D721Med (cell line): ENCODE measurements around the gene ISG15.
"Not testable (repeated sequence)": the region's sequence is repeated elsewhere in the genome, so short reads cannot be mapped to it uniquely, and the experiment has no call there.

Experiments
- DNase-seq: peaks from one replicate; pipeline ENCODE4 v3.0.0; 2011; ENCODE audit warnings: low spot score; ENCODE audit not compliant: insufficient read length
- FAIRE-seq: peaks from 2 replicates; lab custom pipeline; 2011; peaks lifted over from hg19 to GRCh38; lab: Jason Lieb, UNC
- TF ChIP-seq, protein P1 (sequence below): IDR thresholded peaks from 2 replicates; pipeline ENCODE4 v1.5.1; 2012; ENCODE audit warnings: mild to moderate bottlenecking, control low read depth; ENCODE audit not compliant: insufficient read depth; ENCODE audit errors: missing control alignments

Gene ISG15

DNA sequence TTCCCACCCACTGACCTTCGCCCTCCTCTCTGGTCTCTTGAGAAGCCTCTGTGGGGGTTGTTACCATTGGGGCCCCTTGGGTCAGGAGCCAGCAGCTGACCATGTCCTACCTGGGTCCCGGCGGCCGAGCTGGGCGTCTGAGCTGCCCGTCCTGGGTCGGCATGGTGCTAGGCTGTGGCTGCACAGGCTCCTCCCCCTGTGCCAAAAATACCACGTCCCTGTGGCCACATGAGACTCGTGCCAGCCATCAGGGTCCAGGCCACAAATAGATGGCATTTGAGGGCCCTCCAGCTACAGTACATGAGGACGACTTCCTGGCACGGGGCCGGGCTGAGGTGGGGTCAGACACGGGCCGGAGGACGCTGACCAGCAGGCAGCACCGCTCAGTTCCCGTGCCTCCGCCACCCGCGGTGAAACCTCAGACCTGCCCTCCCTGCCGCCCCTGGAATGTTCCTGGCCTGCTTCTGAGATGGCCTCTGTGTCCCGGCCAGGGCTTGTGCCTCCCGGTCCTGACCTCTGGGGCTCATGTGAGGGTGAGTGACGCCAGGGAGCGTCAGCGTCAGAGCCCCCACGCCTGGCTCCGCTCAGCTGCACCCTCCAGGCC, 31.2 kb upstream of the ISG15 start, which contains the start of gene PERM1:
PERM1 (minus strand) TSS at position 139 of the 604 bp plus-strand sequence. CDS start 1,064 bp downstream, outside the sequence.
- TF ChIP-seq, protein P1, sequence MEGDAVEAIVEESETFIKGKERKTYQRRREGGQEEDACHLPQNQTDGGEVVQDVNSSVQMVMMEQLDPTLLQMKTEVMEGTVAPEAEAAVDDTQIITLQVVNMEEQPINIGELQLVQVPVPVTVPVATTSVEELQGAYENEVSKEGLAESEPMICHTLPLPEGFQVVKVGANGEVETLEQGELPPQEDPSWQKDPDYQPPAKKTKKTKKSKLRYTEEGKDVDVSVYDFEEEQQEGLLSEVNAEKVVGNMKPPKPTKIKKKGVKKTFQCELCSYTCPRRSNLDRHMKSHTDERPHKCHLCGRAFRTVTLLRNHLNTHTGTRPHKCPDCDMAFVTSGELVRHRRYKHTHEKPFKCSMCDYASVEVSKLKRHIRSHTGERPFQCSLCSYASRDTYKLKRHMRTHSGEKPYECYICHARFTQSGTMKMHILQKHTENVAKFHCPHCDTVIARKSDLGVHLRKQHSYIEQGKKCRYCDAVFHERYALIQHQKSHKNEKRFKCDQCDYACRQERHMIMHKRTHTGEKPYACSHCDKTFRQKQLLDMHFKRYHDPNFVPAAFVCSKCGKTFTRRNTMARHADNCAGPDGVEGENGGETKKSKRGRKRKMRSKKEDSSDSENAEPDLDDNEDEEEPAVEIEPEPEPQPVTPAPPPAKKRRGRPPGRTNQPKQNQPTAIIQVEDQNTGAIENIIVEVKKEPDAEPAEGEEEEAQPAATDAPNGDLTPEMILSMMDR: no peak
- FAIRE-seq (no peak), DNase-seq (no peak)

DNA sequence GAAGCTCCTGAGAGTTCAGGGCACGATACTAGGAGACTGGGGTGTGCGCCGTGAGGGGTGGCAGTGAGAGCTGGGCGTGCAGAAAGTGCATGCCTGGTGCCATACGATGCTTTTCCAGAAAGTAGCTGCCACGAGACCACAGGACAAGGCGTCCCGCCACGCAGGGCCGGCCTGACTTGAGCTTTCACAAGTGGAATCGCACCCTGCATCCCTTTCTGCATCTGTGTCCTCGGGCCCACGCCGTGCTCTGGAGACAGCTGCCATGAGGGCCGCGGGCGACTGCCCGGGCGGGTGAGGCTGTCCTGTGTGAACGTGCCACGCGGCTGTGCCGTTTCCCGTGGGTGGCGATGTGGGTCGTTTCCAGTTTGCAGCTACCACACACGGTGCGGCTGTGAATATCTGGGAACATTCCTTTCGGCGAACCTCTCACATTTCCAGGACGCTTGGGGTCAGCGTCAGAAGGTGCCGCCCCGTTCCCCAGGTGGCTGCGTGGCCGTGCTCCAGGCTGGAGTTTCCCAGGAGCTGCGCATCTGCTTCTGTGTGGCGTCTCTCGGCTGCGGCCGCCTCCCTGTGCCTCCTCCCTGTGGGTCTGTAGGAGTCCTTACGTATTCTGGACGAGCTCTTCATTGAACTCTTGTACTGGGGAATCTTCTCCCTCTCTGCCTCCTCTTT, 30.4 kb upstream of the ISG15 start:
- no peak for DNase-seq
- TF ChIP-seq, protein P1: no peak
- FAIRE-seq: no peak

GRCh38 chr1:983798-984475, 29.4 kb upstream of the ISG15 start:
- DNase-seq (peak; percentile 70), FAIRE-seq (no peak)
- TF ChIP-seq, protein P1: peak; percentile 52

DNA sequence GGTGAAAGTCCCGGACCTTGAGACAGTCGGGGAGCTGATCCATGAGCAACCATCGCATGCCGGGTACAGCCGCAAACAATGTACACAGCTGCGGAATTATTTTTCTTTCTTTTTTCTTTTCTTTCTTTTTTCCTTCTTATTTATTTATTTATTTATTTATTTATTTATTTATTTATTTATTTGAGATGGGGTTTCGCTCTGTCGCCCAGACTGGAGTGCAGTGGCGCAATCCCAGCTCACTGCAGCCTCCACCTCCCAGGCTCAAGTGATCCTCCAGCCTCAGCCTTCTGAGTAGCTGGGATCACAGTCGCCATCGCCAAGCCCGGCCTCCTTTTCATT, 28.9 kb upstream of the ISG15 start:
- FAIRE-seq (no peak), DNase-seq (no peak)
- TF ChIP-seq, protein P1: no peak

DNA sequence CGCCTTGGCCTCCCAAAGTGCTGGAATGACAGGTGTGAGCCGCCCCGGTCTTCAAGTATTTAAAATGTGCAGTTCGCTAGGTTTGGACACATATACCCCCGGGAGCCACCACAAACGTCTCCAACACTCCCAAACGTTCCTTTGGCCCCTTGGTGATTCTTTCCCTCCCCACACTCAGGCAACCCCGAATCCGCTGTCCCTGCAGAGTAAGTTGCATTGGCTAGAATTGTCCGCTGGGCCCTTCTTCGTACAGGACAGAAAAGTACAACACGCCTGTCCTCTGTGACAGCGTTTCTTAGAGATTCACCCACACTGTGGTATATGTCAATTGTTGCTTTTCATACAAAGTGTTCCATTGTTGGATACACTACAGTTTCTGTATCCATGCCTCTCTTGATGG, 28.2 kb upstream of the ISG15 start:
- FAIRE-seq: no peak

GRCh38 chr1:988061-988460, 25.2 kb upstream of the ISG15 start:
- DNase-seq, FAIRE-seq: not testable (repeated sequence)

More for the DNA sequence above, 28.2 kb upstream of the ISG15 start:
- no peak for DNase-seq
- TF ChIP-seq, protein P1: no peak

DNA sequence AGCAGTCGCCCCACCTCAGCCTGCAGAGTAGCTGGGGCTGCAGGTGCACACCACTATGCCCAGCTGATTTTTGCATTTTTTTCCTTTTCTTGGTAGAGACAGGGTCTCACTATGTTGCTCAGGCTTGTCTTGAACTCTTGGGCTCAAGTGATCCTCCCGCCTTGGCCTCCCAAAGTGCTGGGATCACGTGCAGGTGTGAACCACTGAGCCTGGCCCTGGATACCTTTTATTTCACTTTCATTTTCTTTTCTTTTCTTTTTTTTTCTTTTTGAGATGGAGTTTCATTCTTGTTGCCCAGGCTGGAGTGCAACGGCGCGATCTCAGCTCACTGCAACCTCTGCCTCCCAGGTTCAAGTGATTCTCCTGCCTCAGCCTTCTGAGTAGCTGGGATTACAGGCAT, 22.0 kb upstream of the ISG15 start:
- FAIRE-seq, DNase-seq: not testable (repeated sequence)

DNA sequence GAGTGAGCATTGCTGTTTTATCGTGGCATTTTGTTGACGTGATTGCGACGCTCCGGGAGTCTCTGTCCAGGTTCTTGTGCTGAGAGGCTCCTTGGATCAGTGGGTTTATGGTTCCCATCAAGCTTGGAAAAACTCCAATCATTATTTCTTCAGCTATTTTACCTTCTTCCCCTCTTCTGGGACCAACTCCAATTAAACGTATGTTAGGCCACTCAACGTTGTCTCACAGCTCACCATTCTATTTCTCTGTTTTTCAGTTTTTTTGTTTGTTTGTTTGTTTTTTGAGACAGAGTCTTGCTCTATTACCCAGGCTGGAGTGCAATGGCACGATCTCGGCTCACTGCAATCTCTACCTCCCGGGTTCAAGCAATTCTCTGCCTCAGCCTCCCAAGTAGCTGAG, 21.4 kb upstream of the ISG15 start:
- TF ChIP-seq, protein P1: no peak
- FAIRE-seq: no peak

More for the DNA sequence above, 21.4 kb upstream of the ISG15 start:
- DNase-seq: no peak
